ENCODE data around the gene VWF. TPM values are rescaled to one million over a fixed set of nuclear protein-coding genes. Genes with fewer than 3 reads are reported as not detected.

VWF gene
- total and polyA plus RNA-seq, 12 donors, result 104 to 480 (median 253) TPM

DNA sequence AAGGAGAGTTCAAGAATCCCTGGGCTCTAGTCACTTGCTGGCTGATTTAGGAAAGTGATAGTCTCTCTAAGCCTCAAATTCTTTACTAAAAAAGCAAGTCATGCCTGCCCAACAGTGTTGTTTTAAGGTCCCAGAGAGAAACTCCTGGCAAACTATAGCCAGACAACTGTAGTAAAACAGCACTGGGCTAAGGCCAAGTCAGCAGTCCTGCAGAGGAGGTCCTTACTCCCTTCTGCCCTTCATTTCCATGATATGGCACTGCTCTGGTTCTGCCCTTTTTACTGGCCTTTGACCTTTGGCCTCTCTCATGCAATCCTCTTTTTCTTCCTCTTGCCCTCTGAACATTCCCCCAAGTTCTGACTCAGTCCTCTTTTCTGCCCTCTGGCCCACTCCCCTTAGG lies 74.9 kb downstream of the VWF start:
- intact Hi-C loops (cut with DNase I), result loop anchor here in 1 of 10 donors (10.0 kb wide), 1 partner anchor 55 kb away; no protein-coding TSS in a partner anchor
- ATAC-seq, result peak in 2 of 8 donors; percentile 9 to 12
- TF ChIP-seq, protein P1, sequence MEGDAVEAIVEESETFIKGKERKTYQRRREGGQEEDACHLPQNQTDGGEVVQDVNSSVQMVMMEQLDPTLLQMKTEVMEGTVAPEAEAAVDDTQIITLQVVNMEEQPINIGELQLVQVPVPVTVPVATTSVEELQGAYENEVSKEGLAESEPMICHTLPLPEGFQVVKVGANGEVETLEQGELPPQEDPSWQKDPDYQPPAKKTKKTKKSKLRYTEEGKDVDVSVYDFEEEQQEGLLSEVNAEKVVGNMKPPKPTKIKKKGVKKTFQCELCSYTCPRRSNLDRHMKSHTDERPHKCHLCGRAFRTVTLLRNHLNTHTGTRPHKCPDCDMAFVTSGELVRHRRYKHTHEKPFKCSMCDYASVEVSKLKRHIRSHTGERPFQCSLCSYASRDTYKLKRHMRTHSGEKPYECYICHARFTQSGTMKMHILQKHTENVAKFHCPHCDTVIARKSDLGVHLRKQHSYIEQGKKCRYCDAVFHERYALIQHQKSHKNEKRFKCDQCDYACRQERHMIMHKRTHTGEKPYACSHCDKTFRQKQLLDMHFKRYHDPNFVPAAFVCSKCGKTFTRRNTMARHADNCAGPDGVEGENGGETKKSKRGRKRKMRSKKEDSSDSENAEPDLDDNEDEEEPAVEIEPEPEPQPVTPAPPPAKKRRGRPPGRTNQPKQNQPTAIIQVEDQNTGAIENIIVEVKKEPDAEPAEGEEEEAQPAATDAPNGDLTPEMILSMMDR (IDR thresholded peaks at IDR 0.05), result no peak
- H3K4me1 ChIP-seq, result peaks cover 0 to 28% (median 9%) of the 10 kb centered on the region in 9 donors
- H3K9me3 ChIP-seq, result no peaks in the 10 kb centered on the region
- no peak overlapping the region for H3K4me3 ChIP-seq
- H3K27ac ChIP-seq, result no peak overlapping the region
- no peaks in the 10 kb centered on the region for H3K27me3 ChIP-seq
- no peak for DNase-seq
- H3K36me3 ChIP-seq, result peaks cover 0 to 97% (median 0%) of the 10 kb centered on the region in 9 donors

DNA sequence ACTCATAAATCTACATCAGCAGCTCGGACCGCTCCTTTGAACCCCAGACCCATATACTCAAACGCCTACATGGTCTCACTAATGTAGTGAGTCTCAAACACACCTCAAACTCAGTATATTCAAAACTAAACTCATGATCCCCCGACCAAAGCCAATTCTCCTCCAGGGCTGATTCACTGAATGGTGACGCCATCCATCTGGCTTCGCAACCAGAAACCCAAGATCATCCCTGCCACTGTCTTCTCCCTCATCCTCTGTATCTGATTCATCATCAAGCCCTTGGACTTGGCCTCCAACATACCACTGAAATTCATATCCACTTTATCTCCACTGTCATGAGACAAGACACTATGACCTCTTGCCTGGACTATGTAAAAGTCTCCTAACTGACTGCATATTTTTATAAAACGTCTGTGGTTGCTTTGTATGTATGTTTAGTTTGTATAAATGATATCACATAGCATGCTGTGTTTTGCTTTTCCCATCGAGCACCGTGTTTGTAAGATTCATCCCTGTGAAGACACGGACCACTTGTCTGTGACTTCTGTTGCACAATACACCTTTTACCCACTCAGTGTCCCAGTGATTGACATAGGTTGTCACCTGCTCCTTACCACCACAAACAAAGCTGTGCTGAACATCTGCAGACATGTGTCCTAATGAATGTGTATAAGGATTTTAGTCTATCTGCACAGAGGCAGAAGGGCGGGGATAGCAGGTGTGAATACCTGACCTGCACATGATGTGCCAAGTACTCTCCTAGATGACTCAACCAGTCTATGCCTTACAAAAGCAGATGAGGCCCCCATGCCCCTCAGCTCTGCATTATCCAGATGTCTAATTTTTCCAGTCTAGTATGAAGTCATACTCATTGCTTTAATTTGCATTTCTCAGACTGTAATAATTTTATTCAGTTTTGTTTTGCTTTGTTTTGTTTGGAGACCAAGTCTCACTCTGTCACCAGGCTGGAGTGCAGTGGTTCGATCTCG lies 76.9 kb downstream of the VWF start:
- H3K27me3 ChIP-seq, result no peaks in the 10 kb centered on the region
- H3K4me3 ChIP-seq, result no peak overlapping the region
- H3K4me1 ChIP-seq, result peaks cover 0 to 8% (median 0%) of the 10 kb centered on the region in 9 donors
- peaks cover 0 to 99% (median 0%) of the 10 kb centered on the region in 9 donors for H3K36me3 ChIP-seq
- ATAC-seq (no peak), DNase-seq (no peak)
- TF ChIP-seq, protein P1 (IDR thresholded peaks at IDR 0.05), result no peak
- no peaks in the 10 kb centered on the region for H3K9me3 ChIP-seq
- 77 to 91% methylated on average over 13 of the region's 13 CpGs for WGBS, 2 donors
- H3K27ac ChIP-seq, result no peak overlapping the region
- intact Hi-C loops (cut with DNase I), result loop anchor here in 1 of 10 donors (10.0 kb wide), 1 partner anchor 53 kb away; no protein-coding TSS in a partner anchor

DNA sequence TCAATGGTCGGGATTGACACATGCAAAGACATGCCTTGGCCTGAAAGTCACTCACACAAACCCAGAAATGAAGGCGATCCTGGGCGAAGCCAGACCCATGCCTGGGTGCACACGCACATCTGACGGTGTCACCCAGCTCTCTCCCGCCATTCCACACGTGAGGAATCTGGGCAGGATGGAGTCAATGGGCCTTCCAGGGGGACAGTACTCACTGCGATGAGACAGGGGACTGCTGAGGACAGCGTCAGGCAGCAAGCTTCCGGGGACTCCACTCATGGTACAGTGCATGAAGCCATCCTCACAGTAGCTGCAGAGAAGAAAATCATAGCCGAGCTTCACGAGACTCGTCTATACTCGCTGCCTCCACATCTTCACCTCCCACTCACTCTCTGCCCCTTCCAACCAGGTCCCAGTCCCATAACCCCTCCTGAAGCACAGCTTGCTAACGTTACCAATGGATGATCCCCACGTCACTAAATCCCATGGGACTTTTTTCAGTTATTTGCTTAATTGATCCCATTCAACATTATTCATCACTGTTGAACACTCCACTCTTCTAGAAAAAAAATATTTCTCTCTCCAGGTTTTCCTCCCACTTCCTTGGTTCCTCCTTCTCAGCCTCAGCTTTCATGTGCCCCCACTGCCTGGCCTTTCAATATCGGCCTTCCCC lies 77.8 kb downstream of the VWF start:
- peaks cover 0 to 99% (median 0%) of the 10 kb centered on the region in 9 donors for H3K36me3 ChIP-seq
- ATAC-seq (no peak), DNase-seq (no peak)
- H3K27me3 ChIP-seq, result no peaks in the 10 kb centered on the region
- no peaks in the 10 kb centered on the region for H3K9me3 ChIP-seq
- no peaks in the 10 kb centered on the region for H3K4me1 ChIP-seq
- 93% methylated on average over 17 of the region's 17 CpGs for WGBS, 2 donors
- TF ChIP-seq, protein P1 (IDR thresholded peaks at IDR 0.05), result no peak
- intact Hi-C loops (cut with DNase I), result loop anchor here in 1 of 10 donors (10.0 kb wide), 1 partner anchor 52 kb away; no protein-coding TSS in a partner anchor
- no peak overlapping the region for H3K4me3 ChIP-seq
- H3K27ac ChIP-seq, result no peak overlapping the region

DNA sequence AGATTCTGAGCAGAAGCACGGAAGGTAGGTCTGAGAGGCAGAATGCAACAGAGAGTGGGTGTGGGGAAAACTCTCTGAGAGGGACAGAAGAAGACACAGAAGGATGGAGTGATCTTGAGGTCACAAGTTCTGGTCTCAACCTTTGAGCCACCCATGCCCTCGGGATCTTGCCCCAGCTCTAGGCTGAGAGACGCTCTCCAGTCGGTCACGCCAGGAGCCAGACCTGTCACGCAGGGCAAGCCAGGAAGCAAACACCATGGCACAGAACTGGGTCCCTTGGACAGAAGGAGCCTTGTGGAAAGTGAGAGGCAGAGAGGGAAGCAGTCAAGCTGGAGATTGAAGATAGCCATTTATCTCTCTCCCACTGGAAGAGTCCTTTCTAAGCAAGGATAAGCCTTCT lies 79.0 kb downstream of the VWF start:
- DNase-seq (no peak), ATAC-seq (no peak)
- TF ChIP-seq, protein P1 (IDR thresholded peaks at IDR 0.05), result no peak
- Histone ChIP-seq H3K27ac (no peak overlapping the region), H3K4me3 (no peak overlapping the region), H3K4me1 (no peaks in the 10 kb centered on the region), H3K36me3 (peaks cover 0 to 97% (median 0%) of the 10 kb centered on the region in 9 donors), H3K27me3 (no peaks in the 10 kb centered on the region), H3K9me3 (no peaks in the 10 kb centered on the region)
- intact Hi-C loops (cut with DNase I), result loop anchor here in 1 of 10 donors (10.0 kb wide), 1 partner anchor 51 kb away; no protein-coding TSS in a partner anchor
- WGBS, 2 donors, result 93 to 94% methylated on average over 6 of the region's 6 CpGs
